K562 treated with DMSO at 1 percent for 4 hours (cell line): ENCODE measurements around the gene MRPL17. TPM values are rescaled to one million over a fixed set of nuclear protein-coding genes. Genes with fewer than 3 reads are reported as not detected.

Experiments
- total RNA-seq: library from RNA; unstranded; fragments of 300-600 nt; gene quantifications from 2 replicates; pipeline ENCODE4 v1.2.3, GENCODE V29; 2022; ENCODE audit not compliant: insufficient read depth

MRPL17 gene
- total RNA-seq: 35.8 and 45.4 TPM in 2 replicates

GRCh38 chr11:6682936-6683861, at the start of gene MRPL17:
MRPL17 (minus strand) TSS chr11:6683340; CDS start chr11:6683296, 44 bp downstream.

GRCh38 chr11:6655790-6656583, 27.2 kb downstream of the MRPL17 start, which contains the start of gene DCHS1:
DCHS1 (minus strand) TSS chr11:6655809; CDS start chr11:6641613, 14,196 bp downstream.

Other genes starting within 250 kb of the MRPL17 start
- 1.7 and 3.1 TPM in 2 replicates for gene HPX, start 242.4 kb downstream of the MRPL17 start, total RNA-seq
- 6.6 and 9.5 TPM in 2 replicates for gene TRIM3, start 209.4 kb downstream of the MRPL17 start, total RNA-seq
- gene ARFIP2, start 202.0 kb downstream of the MRPL17 start, total RNA-seq: 37.9 and 40.8 TPM in 2 replicates
- gene TIMM10B, start 201.8 kb downstream of the MRPL17 start, total RNA-seq: 14.6 and 18.5 TPM in 2 replicates
- 7.1 and 11.1 TPM in 2 replicates for gene DNHD1, start 186.1 kb downstream of the MRPL17 start, total RNA-seq
- 10.7 and 15.2 TPM in 2 replicates for gene RRP8, start 79.7 kb downstream of the MRPL17 start, total RNA-seq
- gene ILK, start 79.6 kb downstream of the MRPL17 start, total RNA-seq: 108 and 115 TPM in 2 replicates
- gene TAF10, start 71.1 kb downstream of the MRPL17 start, total RNA-seq: 81.9 and 99.0 TPM in 2 replicates
- gene TPP1, start 63.9 kb downstream of the MRPL17 start, total RNA-seq: 122 and 151 TPM in 2 replicates
- 0.23 and 0.38 TPM in 2 replicates for gene DCHS1, start 27.5 kb downstream of the MRPL17 start, total RNA-seq
- gene OR2AG2, start 88.6 kb upstream of the MRPL17 start, total RNA-seq: 0.49 TPM in 1 of 2 replicates, not detected in the other
- not detected in 2 replicates for gene OR2AG1, start 99.7 kb upstream of the MRPL17 start, total RNA-seq
- gene OR6A2, start 116.3 kb upstream of the MRPL17 start, total RNA-seq: not detected in 2 replicates
- gene OR10A5, start 162.3 kb upstream of the MRPL17 start, total RNA-seq: not detected in 2 replicates
- not detected in 2 replicates for gene OR10A2, start 179.7 kb upstream of the MRPL17 start, total RNA-seq
- gene OR10A4, start 193.3 kb upstream of the MRPL17 start, total RNA-seq: not detected in 2 replicates
- gene OR2D2, start 209.2 kb upstream of the MRPL17 start, total RNA-seq: not detected in 2 replicates
- gene OR2D3, start 237.7 kb upstream of the MRPL17 start, total RNA-seq: not detected in 2 replicates
- 2.6 and 3.6 TPM in 2 replicates for gene ZNF215, start 243.1 kb upstream of the MRPL17 start, total RNA-seq